ENCODE data around the gene FAM20C.

FAM20C gene

GRCh38 chr7:186516-187113 is 5.8 kb upstream of the FAM20C start:
- Histone ChIP-seq H3K4me1 (ENCODE audit: control insufficient read depth in 1 of 2, insufficient read depth in 1 of 2, low read depth in 1 of 2, low read length in 1 of 2) (peaks cover 3 to 4% of the 10 kb centered on the region in 2 experiments), H3K36me3 (no peaks in the 10 kb centered on the region), H3K9me3 (no peaks in the 10 kb centered on the region), H3K27me3 (peaks cover 52% of the 10 kb centered on the region), H3K4me3 (ENCODE audit: low read depth in 1 of 2, low read length in 1 of 2) (no peak overlapping the region), H3K27ac (no peak overlapping the region)
- TF ChIP-seq CTCF (IDR thresholded peaks at IDR 0.05): no peak

- Histone ChIP-seq H3K36me3 (no peaks in the 10 kb centered on the region), H3K9me3 (no peaks in the 10 kb centered on the region), H3K4me1 (ENCODE audit: control insufficient read depth in 1 of 2, insufficient read depth in 1 of 2, low read depth in 1 of 2, low read length in 1 of 2) (peaks cover 4 to 12% of the 10 kb centered on the region in 2 experiments), H3K27me3 (peaks cover 59% of the 10 kb centered on the region), H3K4me3 (ENCODE audit: low read depth in 1 of 2, low read length in 1 of 2) (no peak overlapping the region), H3K27ac (no peak overlapping the region)
- no peak for TF ChIP-seq CTCF (IDR thresholded peaks at IDR 0.05)
These were observed 5.0 kb upstream of the FAM20C start for GRCh38 chr7:187227-187927.

GRCh38 chr7:188174-188573 is 4.2 kb upstream of the FAM20C start:
- no peaks in the 10 kb centered on the region for H3K9me3 ChIP-seq
- peaks cover 67% of the 10 kb centered on the region for H3K27me3 ChIP-seq
- no peak overlapping the region for H3K4me3 ChIP-seq (ENCODE audit: low read depth in 1 of 2, low read length in 1 of 2)
- H3K36me3 ChIP-seq: no peaks in the 10 kb centered on the region
- no peak overlapping the region for H3K27ac ChIP-seq
- peaks cover 7 to 15% of the 10 kb centered on the region in 2 experiments for H3K4me1 ChIP-seq (ENCODE audit: control insufficient read depth in 1 of 2, insufficient read depth in 1 of 2, low read depth in 1 of 2, low read length in 1 of 2)
- TF ChIP-seq CTCF (IDR thresholded peaks at IDR 0.05): no peak

- Histone ChIP-seq H3K36me3 (no peaks in the 10 kb centered on the region), H3K9me3 (no peaks in the 10 kb centered on the region), H3K4me3 (ENCODE audit: low read depth in 1 of 2, low read length in 1 of 2) (no peak overlapping the region), H3K4me1 (ENCODE audit: control insufficient read depth in 1 of 2, insufficient read depth in 1 of 2, low read depth in 1 of 2, low read length in 1 of 2) (peaks cover 7 to 22% of the 10 kb centered on the region in 2 experiments), H3K27me3 (peaks cover 75% of the 10 kb centered on the region), H3K27ac (no peak overlapping the region)
- no peak for TF ChIP-seq CTCF (IDR thresholded peaks at IDR 0.05)
These were observed 3.5 kb upstream of the FAM20C start for GRCh38 chr7:188727-189500.

GRCh38 chr7:189719-190118 is 2.7 kb upstream of the FAM20C start:
- no peak overlapping the region for H3K27ac ChIP-seq
- H3K4me1 ChIP-seq (ENCODE audit: control insufficient read depth in 1 of 2, insufficient read depth in 1 of 2, low read depth in 1 of 2, low read length in 1 of 2): peaks cover 7 to 22% of the 10 kb centered on the region in 2 experiments
- no peak for TF ChIP-seq CTCF (IDR thresholded peaks at IDR 0.05)
- no peaks in the 10 kb centered on the region for H3K9me3 ChIP-seq
- no peak overlapping the region for H3K4me3 ChIP-seq (ENCODE audit: low read depth in 1 of 2, low read length in 1 of 2)
- peaks cover 83% of the 10 kb centered on the region for H3K27me3 ChIP-seq
- H3K36me3 ChIP-seq: no peaks in the 10 kb centered on the region
